SK-N-SH treated with all-trans-retinoic acid at 6 μM for 48 hours (cell line): ENCODE results near the gene COL16A1.
A peak's percentile ranks its signal among the peaks of the same experiment; 100 is the strongest.

Experiments used
- ATAC-seq: fragments of 200-7000 bp; cut with Tn5 transposase; 3 replicates; pipeline ENCODE4 v1.9.1; 2020; ENCODE audit warnings: mild to moderate bottlenecking, moderate library complexity
- ARNTL ChIP-seq: fragments of 450-650 bp; formaldehyde crosslinking; IDR thresholded peaks from 2 replicates; pipeline ENCODE4 v1.5.0; 2020; ENCODE audit warnings: low read depth, mild to moderate bottlenecking, moderate library complexity, borderline replicate concordance
- BACH2 ChIP-seq: fragments of 250-450 bp; sonication (Bioruptor Pico); IDR thresholded peaks from 2 replicates; pipeline ENCODE4 v1.9.0; 2021; ENCODE audit warnings: mild to moderate bottlenecking, borderline replicate concordance
- CSDC2 ChIP-seq: fragments of 250-450 bp; sonication (Bioruptor Pico); IDR thresholded peaks from 2 replicates; pipeline ENCODE4 v1.5.0; 2020; ENCODE audit warnings: mild to moderate bottlenecking, moderate library complexity
- ESRRG ChIP-seq: fragments of 250-450 bp; sonication (Bioruptor Pico); IDR thresholded peaks from 2 replicates; pipeline ENCODE4 v1.6.1; 2021; ENCODE audit warnings: mild to moderate bottlenecking
- GLIS3 ChIP-seq: fragments of 250-450 bp; sonication (Bioruptor Pico); IDR thresholded peaks from 2 replicates; pipeline ENCODE4 v1.5.0; 2020; ENCODE audit warnings: mild to moderate bottlenecking, moderate library complexity
- ISL1 ChIP-seq: fragments of 250-450 bp; sonication (Bioruptor Pico); IDR thresholded peaks from 2 replicates; pipeline ENCODE4 v2.1.2; 2022; ENCODE audit warnings: mild to moderate bottlenecking, moderate library complexity
- RARB ChIP-seq: fragments of 250-450 bp; sonication (Bioruptor Pico); IDR thresholded peaks from 2 replicates; pipeline ENCODE4 v1.8.0; 2021; ENCODE audit warnings: mild to moderate bottlenecking, moderate library complexity
- SNAI2 ChIP-seq: fragments of 250-450 bp; sonication (Bioruptor Pico); IDR thresholded peaks from 2 replicates; pipeline ENCODE4 v1.5.0; 2020; ENCODE audit warnings: mild to moderate bottlenecking, moderate library complexity
- TCF4 ChIP-seq: fragments of 250-450 bp; sonication (Bioruptor Pico); IDR thresholded peaks from 2 replicates; pipeline ENCODE4 v1.8.0; 2021; ENCODE audit warnings: mild to moderate bottlenecking, moderate library complexity, borderline replicate concordance
- TOX ChIP-seq: fragments of 250-450 bp; sonication (Bioruptor Pico); IDR thresholded peaks from 2 replicates; pipeline ENCODE4 v1.8.0; 2021; ENCODE audit warnings: mild to moderate bottlenecking, moderate library complexity, borderline replicate concordance
- ZC3H10 ChIP-seq: fragments of 250-450 bp; sonication (Bioruptor Pico); IDR thresholded peaks from 2 replicates; pipeline ENCODE4 v1.5.1; 2021; ENCODE audit warnings: mild to moderate bottlenecking, moderate library complexity
- ZFP3 ChIP-seq: fragments of 250-450 bp; sonication (Bioruptor Pico); IDR thresholded peaks from 2 replicates; pipeline ENCODE4 v1.5.0; 2020; ENCODE audit warnings: mild to moderate bottlenecking, moderate library complexity
- ZNF565 ChIP-seq: fragments of 450-650 bp; formaldehyde crosslinking; conservative IDR thresholded peaks from 2 replicates; pipeline ENCODE4 v1.5.0; 2020; ENCODE audit warnings: low read depth, mild to moderate bottlenecking, moderate library complexity
- ZNF70 ChIP-seq: fragments of 450-650 bp; formaldehyde crosslinking; IDR thresholded peaks from 2 replicates; pipeline ENCODE4 v1.5.0; 2020; ENCODE audit warnings: mild to moderate bottlenecking, moderate library complexity
- ZNF8 ChIP-seq: fragments of 450-650 bp; formaldehyde crosslinking; IDR thresholded peaks from 2 replicates; pipeline ENCODE4 v1.5.0; 2020; ENCODE audit warnings: mild to moderate bottlenecking, moderate library complexity
- TF ChIP-seq, protein P1 (sequence below): fragments of 250-450 bp; sonication (Bioruptor Pico); IDR thresholded peaks from 2 replicates; pipeline ENCODE4 v1.8.0; 2020; ENCODE audit warnings: mild to moderate bottlenecking, moderate library complexity, borderline replicate concordance
- TF ChIP-seq, protein P2 (sequence below): fragments of 250-450 bp; sonication (Bioruptor Pico); IDR thresholded peaks from 2 replicates; pipeline ENCODE4 v1.5.1; 2020; ENCODE audit warnings: low read depth, mild to moderate bottlenecking, moderate library complexity
- TF ChIP-seq, protein P3 (sequence below): fragments of 250-450 bp; sonication (Bioruptor Pico); IDR thresholded peaks from 2 replicates; pipeline ENCODE4 v1.8.0; 2021; ENCODE audit warnings: low read depth, mild to moderate bottlenecking, moderate library complexity, borderline replicate concordance
- TF ChIP-seq, protein P4 (sequence below): fragments of 250-450 bp; sonication (Bioruptor Pico); IDR thresholded peaks from 2 replicates; pipeline ENCODE4 v1.5.1; 2021; ENCODE audit warnings: mild to moderate bottlenecking, moderate library complexity

Gene COL16A1

DNA sequence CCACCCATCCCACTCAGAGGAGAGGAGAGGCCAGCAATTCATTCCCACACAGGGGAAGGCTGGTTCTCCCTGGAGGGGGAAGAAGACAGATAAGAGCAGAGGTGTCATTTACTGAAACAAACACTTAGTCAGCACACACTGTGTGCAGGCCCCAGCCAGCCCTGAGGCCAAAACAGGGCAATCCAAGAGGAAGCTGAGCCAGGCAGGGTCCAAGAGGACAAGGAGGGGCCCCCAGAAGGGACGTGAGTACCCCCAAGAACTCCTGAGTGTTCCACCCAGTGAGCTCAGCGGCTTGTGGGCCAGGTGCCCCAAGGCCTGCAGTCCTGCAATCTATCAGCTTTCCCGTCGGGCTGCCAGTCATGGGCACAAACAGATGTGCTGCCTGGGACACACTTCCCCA is 44.5 kb upstream of the COL16A1 start:
- ATAC-seq: no peak
- TF ChIP-seq RARB (CRISPR knock-in tag) (no peak), BACH2 (CRISPR knock-in tag) (no peak), SNAI2 (CRISPR knock-in tag) (no peak), ZNF565 (no peak), TCF4 (CRISPR knock-in tag) (no peak), ZFP3 (CRISPR knock-in tag) (no peak), TOX (CRISPR knock-in tag) (no peak), ESRRG (CRISPR knock-in tag) (no peak), ZNF70 (no peak), ZC3H10 (CRISPR knock-in tag) (no peak), GLIS3 (CRISPR knock-in tag) (no peak), ARNTL (CRISPR knock-in tag) (no peak), ISL1 (CRISPR knock-in tag) (no peak), ZNF8 (CRISPR knock-in tag) (no peak)
- TF ChIP-seq, protein P1, sequence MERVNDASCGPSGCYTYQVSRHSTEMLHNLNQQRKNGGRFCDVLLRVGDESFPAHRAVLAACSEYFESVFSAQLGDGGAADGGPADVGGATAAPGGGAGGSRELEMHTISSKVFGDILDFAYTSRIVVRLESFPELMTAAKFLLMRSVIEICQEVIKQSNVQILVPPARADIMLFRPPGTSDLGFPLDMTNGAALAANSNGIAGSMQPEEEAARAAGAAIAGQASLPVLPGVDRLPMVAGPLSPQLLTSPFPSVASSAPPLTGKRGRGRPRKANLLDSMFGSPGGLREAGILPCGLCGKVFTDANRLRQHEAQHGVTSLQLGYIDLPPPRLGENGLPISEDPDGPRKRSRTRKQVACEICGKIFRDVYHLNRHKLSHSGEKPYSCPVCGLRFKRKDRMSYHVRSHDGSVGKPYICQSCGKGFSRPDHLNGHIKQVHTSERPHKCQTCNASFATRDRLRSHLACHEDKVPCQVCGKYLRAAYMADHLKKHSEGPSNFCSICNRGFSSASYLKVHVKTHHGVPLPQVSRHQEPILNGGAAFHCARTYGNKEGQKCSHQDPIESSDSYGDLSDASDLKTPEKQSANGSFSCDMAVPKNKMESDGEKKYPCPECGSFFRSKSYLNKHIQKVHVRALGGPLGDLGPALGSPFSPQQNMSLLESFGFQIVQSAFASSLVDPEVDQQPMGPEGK (CRISPR knock-in tag): no peak

DNA sequence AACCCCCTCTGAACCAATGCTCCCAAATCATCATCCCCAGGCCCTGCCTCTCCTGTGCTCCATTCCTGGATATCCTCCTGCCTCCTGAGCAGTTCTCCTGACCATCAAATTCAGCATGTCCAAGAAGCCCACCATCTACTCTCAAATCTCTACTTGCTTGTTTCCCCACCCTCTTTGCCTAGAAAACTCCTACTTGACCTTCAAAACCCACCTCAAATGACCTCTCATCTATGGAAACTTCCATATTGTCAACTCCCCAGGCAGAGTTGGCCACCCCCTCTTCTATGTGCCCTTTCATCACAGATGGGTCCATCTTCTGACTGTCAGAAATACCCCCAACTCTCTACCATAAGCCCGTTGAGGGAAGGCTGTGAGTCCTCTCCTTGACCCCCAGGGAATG is 43.5 kb upstream of the COL16A1 start:
- TF ChIP-seq ZFP3 (CRISPR knock-in tag) (peak; percentile 97), CSDC2 (CRISPR knock-in tag) (no peak)
- TF ChIP-seq, all 23 proteins: peak for 1
- no peak for ATAC-seq

DNA sequence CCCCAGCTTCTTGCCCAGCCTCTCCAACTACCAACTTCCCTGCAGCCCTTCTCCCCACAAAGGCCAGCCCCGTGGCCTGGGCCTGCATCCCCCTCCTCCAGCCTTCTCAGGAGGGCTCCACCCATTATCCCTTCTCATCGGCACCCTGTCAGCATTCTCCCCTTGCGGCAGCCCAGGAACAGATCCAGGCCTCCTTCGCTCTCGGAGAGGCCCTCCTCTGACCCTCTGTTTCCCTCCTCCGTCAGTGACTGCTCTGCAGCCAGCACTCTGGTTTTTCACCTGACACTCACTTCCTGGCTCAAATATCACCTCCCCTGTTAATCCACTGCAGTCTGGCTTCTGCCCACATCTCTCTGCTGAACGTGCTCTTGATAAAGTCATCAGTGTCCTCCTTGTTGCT is 42.9 kb upstream of the COL16A1 start:
- no peak for ATAC-seq
- TF ChIP-seq, protein P2, sequence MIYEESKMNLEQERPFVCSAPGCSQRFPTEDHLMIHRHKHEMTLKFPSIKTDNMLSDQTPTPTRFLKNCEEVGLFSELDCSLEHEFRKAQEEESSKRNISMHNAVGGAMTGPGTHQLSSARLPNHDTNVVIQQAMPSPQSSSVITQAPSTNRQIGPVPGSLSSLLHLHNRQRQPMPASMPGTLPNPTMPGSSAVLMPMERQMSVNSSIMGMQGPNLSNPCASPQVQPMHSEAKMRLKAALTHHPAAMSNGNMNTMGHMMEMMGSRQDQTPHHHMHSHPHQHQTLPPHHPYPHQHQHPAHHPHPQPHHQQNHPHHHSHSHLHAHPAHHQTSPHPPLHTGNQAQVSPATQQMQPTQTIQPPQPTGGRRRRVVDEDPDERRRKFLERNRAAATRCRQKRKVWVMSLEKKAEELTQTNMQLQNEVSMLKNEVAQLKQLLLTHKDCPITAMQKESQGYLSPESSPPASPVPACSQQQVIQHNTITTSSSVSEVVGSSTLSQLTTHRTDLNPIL (CRISPR knock-in tag): no peak
- TF ChIP-seq TOX (CRISPR knock-in tag) (no peak), GLIS3 (CRISPR knock-in tag) (no peak), ZNF565 (no peak)

DNA sequence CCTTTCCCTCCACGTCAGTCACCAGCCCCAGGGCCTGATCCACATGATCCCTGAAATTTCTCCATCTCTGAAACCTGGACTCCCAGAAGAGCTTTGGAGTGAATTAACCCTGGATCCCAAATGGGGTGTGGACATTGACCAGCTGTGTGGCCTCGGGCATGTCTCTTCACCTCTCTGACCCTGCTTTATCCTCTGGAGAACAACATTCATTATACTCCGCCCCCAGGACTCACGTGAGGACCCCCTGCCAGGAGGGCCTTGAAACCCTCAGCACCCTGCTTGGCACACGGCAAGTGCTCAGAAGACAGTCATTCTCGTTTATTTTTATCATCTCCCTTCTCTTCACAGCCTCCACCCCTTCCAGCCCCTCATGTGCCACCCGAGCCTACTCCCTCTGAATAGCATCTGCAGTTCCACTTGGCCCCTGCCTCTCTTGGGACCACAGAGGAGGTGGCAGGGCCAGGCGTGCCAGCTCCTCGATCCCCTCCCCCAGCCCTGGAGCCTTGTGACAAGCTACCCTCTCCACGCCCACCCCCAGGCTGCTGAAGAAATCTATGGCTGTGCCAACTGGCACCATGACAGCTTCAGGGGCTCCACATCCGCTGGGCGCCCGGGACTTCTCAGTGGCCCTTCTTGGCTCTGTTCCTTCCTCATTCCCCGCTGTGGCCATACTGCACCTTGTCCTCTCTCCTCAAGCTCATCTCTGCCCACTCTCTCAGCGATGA is 42.3 kb upstream of the COL16A1 start:
- TF ChIP-seq ISL1 (CRISPR knock-in tag): no peak
- TF ChIP-seq, protein P1 (CRISPR knock-in tag): no peak
- TF ChIP-seq, protein P2 (CRISPR knock-in tag): no peak
- ATAC-seq: peak; percentile 5; the same call in 1 of the 3 replicates

DNA sequence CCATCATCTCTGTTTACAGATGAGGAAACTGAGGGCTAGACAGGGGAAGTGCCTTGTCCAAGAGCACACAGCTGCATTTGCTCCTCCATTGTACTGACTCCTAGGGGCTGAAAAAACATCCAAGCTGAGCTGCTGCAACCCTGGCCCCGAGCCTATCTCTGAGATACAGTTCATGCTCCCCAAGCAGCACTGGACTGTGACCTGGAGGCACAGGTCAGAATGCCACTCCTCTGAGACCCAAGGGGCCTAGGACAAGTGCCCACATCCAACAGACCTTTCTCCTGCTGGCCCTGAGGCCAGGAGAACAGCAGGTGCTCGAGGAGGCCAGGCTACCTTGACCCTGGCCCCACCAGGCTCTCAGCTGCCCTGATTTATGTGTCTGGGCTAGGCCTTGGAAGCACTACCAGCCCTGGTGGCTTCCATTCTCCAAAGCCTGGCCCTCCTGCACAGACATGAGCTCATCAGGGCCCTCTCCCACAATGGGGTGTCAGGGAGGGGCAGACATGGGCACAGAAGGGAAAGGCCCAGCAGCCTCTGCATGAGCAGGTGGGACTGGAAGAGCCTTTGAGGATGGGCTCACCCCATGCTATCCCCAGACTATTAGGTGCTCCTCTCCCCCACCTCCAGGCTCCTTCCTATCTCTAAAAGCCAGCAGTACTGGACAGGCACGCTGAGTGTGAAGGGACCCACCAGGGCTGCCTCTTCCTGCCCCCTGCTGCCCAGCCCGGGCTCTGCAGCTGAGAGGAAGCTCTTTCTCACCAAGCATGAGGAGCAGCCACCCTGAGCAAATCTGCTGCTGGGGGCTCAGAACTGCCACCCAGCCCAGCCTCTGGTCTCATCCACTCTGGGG is 41.5 kb upstream of the COL16A1 start:
- no peak for TF ChIP-seq ZNF565
- TF ChIP-seq, protein P3, sequence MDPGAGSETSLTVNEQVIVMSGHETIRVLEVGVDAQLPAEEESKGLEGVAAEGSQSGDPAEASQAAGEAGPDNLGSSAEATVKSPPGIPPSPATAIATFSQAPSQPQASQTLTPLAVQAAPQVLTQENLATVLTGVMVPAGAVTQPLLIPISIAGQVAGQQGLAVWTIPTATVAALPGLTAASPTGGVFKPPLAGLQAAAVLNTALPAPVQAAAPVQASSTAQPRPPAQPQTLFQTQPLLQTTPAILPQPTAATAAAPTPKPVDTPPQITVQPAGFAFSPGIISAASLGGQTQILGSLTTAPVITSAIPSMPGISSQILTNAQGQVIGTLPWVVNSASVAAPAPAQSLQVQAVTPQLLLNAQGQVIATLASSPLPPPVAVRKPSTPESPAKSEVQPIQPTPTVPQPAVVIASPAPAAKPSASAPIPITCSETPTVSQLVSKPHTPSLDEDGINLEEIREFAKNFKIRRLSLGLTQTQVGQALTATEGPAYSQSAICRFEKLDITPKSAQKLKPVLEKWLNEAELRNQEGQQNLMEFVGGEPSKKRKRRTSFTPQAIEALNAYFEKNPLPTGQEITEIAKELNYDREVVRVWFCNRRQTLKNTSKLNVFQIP: no peak
- TF ChIP-seq, protein P4, sequence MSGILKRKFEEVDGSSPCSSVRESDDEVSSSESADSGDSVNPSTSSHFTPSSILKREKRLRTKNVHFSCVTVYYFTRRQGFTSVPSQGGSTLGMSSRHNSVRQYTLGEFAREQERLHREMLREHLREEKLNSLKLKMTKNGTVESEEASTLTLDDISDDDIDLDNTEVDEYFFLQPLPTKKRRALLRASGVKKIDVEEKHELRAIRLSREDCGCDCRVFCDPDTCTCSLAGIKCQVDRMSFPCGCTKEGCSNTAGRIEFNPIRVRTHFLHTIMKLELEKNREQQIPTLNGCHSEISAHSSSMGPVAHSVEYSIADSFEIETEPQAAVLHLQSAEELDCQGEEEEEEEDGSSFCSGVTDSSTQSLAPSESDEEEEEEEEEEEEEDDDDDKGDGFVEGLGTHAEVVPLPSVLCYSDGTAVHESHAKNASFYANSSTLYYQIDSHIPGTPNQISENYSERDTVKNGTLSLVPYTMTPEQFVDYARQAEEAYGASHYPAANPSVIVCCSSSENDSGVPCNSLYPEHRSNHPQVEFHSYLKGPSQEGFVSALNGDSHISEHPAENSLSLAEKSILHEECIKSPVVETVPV (CRISPR knock-in tag): no peak
- no peak for TF ChIP-seq ZNF70
- TF ChIP-seq, all 23 proteins: peak for 0
- peak; percentile 97 for ATAC-seq
